ENCODE results near the gene RYR1. TPM values are rescaled to one million over a fixed set of nuclear protein-coding genes. Genes with fewer than 3 reads are reported as not detected.

The RYR1 gene
- total and polyA plus RNA-seq, 5 donors from 2014 or later: 0.07 to 4.9 (median 0.41) TPM

DNA sequence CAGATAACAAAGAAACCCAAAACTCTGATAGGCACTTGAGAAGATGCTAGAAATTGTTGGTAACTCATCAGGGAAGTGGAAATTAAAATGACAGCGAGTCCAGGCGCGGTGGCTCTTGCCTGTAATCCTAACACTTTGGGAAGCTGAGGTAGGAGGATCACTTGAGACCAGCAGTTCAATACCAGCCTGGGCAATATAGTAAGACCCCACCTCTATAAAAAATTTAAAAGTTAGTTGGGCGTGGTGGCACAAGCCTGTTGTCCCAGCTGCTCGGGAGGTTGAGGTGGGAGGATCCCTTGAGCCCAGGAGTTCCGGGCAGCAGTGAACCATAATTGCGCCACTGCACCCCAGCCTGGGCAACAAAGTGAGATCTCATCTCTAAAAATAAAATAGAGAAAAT is 2.6 kb upstream of the RYR1 start:
- Histone ChIP-seq H3K27me3 (ENCODE audit: control insufficient read depth, insufficient read depth, low read length) (no peaks in the 10 kb centered on the region), H3K27ac (ENCODE audit: insufficient read depth, low read length, poor library complexity, severe bottlenecking) (no peak overlapping the region), H3K9me3 (ENCODE audit: control insufficient read depth in 2 of 2, low read length in 2 of 2) (no peaks in the 10 kb centered on the region), H3K36me3 (ENCODE audit: control insufficient read depth, insufficient read depth, low read length) (no peaks in the 10 kb centered on the region), H3K4me1 (ENCODE audit: control insufficient read depth, insufficient read depth, low read length, poor library complexity, severe bottlenecking) (peaks cover 31% of the 10 kb centered on the region), H3K4me3 (ENCODE audit: low read depth, low read length) (no peak overlapping the region)
- H3K27ac Mint-ChIP-seq: no peak overlapping the region
- no peaks in the 10 kb centered on the region for H3K36me3 Mint-ChIP-seq
- no peak for ATAC-seq (ENCODE audit: low read depth in 2 of 2)
- H3K4me3 Mint-ChIP-seq: no peak overlapping the region
- peaks cover 0 to 1% (median 0%) of the 10 kb centered on the region in 7 donors for H3K9me3 Mint-ChIP-seq
- DNase-seq: no peak
- no peaks in the 10 kb centered on the region for H3K27me3 Mint-ChIP-seq
- peaks cover 17 to 51% (median 33%) of the 10 kb centered on the region in 4 donors for H3K4me1 Mint-ChIP-seq

DNA sequence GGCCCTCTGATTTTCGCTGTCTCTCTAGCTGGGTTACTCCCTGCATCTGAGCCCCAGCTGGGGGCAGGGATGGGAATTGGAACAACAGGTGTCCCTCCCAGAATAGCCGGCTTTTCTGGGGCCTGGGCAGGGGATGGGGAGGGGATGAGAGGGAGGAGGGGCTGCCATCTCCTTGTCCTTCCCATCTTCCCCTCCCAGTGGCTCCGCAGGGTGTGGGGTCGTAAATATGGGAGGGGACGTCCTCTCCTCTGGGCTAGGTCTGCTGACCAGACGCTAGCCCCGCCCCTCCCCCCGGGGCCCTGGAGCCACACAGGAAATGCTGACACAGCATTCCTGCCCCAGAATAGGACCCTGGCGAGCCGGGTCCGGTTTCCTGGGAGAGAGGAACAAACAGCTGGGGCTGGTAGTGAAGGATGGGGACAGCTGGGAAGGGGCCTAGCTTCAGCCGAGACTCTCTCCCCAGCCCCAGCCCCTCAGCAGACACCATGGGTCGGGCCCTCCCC is 1.1 kb downstream of the RYR1 start:
- ATAC-seq (ENCODE audit: low read depth in 2 of 2): no peak
- Mint-ChIP-seq H3K4me3 (peak overlapping the region; percentile 49 to 79 (median 75)), H3K4me1 (peaks cover 4 to 23% (median 9%) of the 10 kb centered on the region in 4 donors), H3K9me3 (no peaks in the 10 kb centered on the region), H3K36me3 (no peaks in the 10 kb centered on the region), H3K27ac (no peak overlapping the region), H3K27me3 (no peaks in the 10 kb centered on the region)
- DNase-seq: no peak
- H3K9me3 ChIP-seq (ENCODE audit: control insufficient read depth in 2 of 2, low read length in 2 of 2): no peaks in the 10 kb centered on the region
- H3K4me1 ChIP-seq (ENCODE audit: control insufficient read depth, insufficient read depth, low read length, poor library complexity, severe bottlenecking): peaks cover 8% of the 10 kb centered on the region
- H3K27me3 ChIP-seq (ENCODE audit: control insufficient read depth, insufficient read depth, low read length): no peaks in the 10 kb centered on the region
- no peaks in the 10 kb centered on the region for H3K36me3 ChIP-seq (ENCODE audit: control insufficient read depth, insufficient read depth, low read length)
- no peak overlapping the region for H3K4me3 ChIP-seq (ENCODE audit: low read depth, low read length)
- no peak overlapping the region for H3K27ac ChIP-seq (ENCODE audit: insufficient read depth, low read length, poor library complexity, severe bottlenecking)

DNA sequence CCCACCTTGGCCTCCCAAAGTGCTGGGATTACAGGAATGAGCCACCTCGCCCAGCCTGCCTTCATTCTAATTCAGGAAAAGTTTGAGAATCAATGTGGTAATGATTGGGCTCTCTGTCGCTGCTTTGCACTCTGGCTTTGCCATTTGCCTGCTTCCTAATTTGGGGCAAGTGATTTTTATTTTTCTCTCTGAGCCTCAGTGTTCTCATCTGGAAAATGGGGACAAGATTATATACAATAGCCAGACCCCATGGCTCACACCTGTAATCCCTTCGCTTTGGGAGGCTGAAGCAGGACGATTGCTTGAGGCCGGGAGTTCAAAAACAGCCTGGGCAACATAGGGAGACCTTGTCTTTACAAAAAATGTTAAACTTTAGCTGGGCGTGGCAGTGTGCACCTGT is 3.8 kb downstream of the RYR1 start:
- H3K27ac ChIP-seq (ENCODE audit: insufficient read depth, low read length, poor library complexity, severe bottlenecking): no peak overlapping the region
- no peaks in the 10 kb centered on the region for H3K36me3 ChIP-seq (ENCODE audit: control insufficient read depth, insufficient read depth, low read length)
- Mint-ChIP-seq H3K27me3 (no peaks in the 10 kb centered on the region), H3K27ac (no peak overlapping the region), H3K9me3 (no peaks in the 10 kb centered on the region), H3K4me1 (peaks cover 4 to 22% (median 7%) of the 10 kb centered on the region in 4 donors), H3K4me3 (no peak overlapping the region), H3K36me3 (no peaks in the 10 kb centered on the region)
- H3K4me3 ChIP-seq (ENCODE audit: low read depth, low read length): no peak overlapping the region
- DNase-seq (no peak), ATAC-seq (ENCODE audit: low read depth in 2 of 2) (no peak)
- H3K9me3 ChIP-seq (ENCODE audit: control insufficient read depth in 2 of 2, low read length in 2 of 2): no peaks in the 10 kb centered on the region
- H3K27me3 ChIP-seq (ENCODE audit: control insufficient read depth, insufficient read depth, low read length): no peaks in the 10 kb centered on the region
- H3K4me1 ChIP-seq (ENCODE audit: control insufficient read depth, insufficient read depth, low read length, poor library complexity, severe bottlenecking): peaks cover 6% of the 10 kb centered on the region

DNA sequence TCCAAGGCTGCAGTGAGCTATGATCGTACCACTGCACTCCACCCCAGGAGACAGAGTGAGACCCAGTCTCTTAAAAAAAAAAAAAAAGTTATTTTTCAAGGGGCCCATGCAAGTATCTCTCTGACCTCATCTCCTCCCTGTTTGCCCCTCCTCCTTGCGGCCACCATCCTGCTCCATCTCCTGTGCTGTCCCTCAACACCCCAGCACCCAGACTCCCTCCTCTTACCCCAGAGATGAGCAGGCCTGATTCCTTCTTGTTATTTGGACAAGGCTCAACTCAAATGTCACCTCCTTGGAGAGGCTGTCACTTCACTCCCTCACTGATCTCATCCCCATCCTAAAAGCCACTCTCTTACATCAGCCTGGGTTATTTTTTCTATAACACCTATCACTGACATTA is 4.4 kb downstream of the RYR1 start:
- H3K4me1 Mint-ChIP-seq: peaks cover 4 to 20% (median 7%) of the 10 kb centered on the region in 4 donors
- H3K36me3 Mint-ChIP-seq: no peaks in the 10 kb centered on the region
- no peak overlapping the region for H3K4me3 ChIP-seq (ENCODE audit: low read depth, low read length)
- H3K4me1 ChIP-seq (ENCODE audit: control insufficient read depth, insufficient read depth, low read length, poor library complexity, severe bottlenecking): peaks cover 6% of the 10 kb centered on the region
- H3K27me3 Mint-ChIP-seq: no peaks in the 10 kb centered on the region
- no peak for ATAC-seq (ENCODE audit: low read depth in 2 of 2)
- H3K4me3 Mint-ChIP-seq: no peak overlapping the region
- no peaks in the 10 kb centered on the region for H3K9me3 ChIP-seq (ENCODE audit: control insufficient read depth in 2 of 2, low read length in 2 of 2)
- no peaks in the 10 kb centered on the region for H3K27me3 ChIP-seq (ENCODE audit: control insufficient read depth, insufficient read depth, low read length)
- no peak for DNase-seq
- no peak overlapping the region for H3K27ac Mint-ChIP-seq
- no peaks in the 10 kb centered on the region for H3K9me3 Mint-ChIP-seq
- no peaks in the 10 kb centered on the region for H3K36me3 ChIP-seq (ENCODE audit: control insufficient read depth, insufficient read depth, low read length)
- H3K27ac ChIP-seq (ENCODE audit: insufficient read depth, low read length, poor library complexity, severe bottlenecking): no peak overlapping the region

DNA sequence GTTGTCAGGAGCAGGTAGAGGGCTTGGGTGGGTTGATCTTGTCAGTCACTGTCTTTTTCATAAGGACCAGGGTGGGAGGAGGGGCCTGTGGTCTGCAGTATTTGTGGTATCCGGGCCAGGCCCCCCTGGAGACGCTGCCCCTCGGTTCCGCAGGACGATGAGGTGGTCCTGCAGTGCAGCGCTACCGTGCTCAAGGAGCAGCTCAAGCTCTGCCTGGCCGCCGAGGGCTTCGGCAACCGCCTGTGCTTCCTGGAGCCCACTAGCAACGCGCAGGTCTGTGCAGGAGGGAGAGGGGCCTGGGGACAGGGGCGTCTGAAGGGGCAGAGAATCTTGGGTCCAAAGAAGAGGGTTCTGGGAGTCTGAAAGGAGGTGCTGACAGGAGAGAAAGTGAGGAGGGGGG is 7.1 kb downstream of the RYR1 start:
- Mint-ChIP-seq H3K27ac (no peak overlapping the region), H3K4me1 (peaks cover 0 to 3% (median 1%) of the 10 kb centered on the region in 4 donors), H3K9me3 (peaks cover 0 to 1% (median 0%) of the 10 kb centered on the region in 7 donors), H3K36me3 (no peaks in the 10 kb centered on the region), H3K4me3 (no peak overlapping the region), H3K27me3 (no peaks in the 10 kb centered on the region)
- no peak for DNase-seq
- no peaks in the 10 kb centered on the region for H3K4me1 ChIP-seq (ENCODE audit: control insufficient read depth, insufficient read depth, low read length, poor library complexity, severe bottlenecking)
- H3K9me3 ChIP-seq (ENCODE audit: control insufficient read depth in 2 of 2, low read length in 2 of 2): no peaks in the 10 kb centered on the region
- H3K4me3 ChIP-seq (ENCODE audit: low read depth, low read length): no peak overlapping the region
- no peak for ATAC-seq (ENCODE audit: low read depth in 2 of 2)
- no peak overlapping the region for H3K27ac ChIP-seq (ENCODE audit: insufficient read depth, low read length, poor library complexity, severe bottlenecking)
- H3K27me3 ChIP-seq (ENCODE audit: control insufficient read depth, insufficient read depth, low read length): no peaks in the 10 kb centered on the region
- H3K36me3 ChIP-seq (ENCODE audit: control insufficient read depth, insufficient read depth, low read length): no peaks in the 10 kb centered on the region

DNA sequence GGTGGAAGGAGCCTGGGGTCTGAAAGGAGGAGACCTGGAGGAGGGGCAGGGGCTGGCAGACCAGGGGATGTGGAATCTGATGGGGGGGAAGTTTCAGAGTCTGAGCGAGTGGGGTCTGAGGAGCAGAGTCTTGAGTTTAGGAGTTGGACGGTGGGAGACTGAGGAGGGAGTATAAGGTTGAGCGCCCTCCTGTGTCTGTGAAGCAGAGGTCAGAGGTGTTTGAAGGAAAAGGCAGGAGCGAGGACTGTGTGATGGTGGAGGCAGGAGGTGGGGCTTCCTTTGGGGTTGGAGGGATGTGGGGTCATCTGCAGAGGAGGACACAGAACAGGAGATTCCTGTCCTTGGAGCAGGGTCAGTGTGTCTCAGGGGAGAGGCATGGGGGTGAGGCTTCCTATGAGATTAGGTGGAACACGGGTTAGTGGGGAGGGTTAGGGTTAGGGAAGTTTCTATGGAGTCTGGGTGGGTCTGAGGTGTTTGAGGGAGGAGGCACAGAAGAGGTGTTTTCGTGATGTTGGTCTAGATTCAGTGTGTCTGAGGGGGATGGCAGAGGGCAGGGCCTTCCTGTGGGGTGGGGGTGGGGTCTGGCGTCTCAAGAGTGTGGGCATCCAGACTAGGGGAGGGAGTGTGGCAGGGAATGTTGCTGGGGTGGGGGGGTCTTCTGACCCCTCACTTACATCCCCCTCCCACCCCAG is 8.3 kb downstream of the RYR1 start:
- DNase-seq: peak in 1 of 3 donors; percentile 59
- no peak overlapping the region for H3K4me3 ChIP-seq (ENCODE audit: low read depth, low read length)
- no peaks in the 10 kb centered on the region for H3K27me3 ChIP-seq (ENCODE audit: control insufficient read depth, insufficient read depth, low read length)
- no peak overlapping the region for H3K4me3 Mint-ChIP-seq
- peaks cover 0 to 2% (median 0%) of the 10 kb centered on the region in 7 donors for H3K9me3 Mint-ChIP-seq
- H3K36me3 ChIP-seq (ENCODE audit: control insufficient read depth, insufficient read depth, low read length): no peaks in the 10 kb centered on the region
- H3K27ac Mint-ChIP-seq: peak overlapping the region in 1 of 3 donors; percentile 65
- no peaks in the 10 kb centered on the region for H3K36me3 Mint-ChIP-seq
- H3K27me3 Mint-ChIP-seq: no peaks in the 10 kb centered on the region
- no peaks in the 10 kb centered on the region for H3K9me3 ChIP-seq (ENCODE audit: control insufficient read depth in 2 of 2, low read length in 2 of 2)
- H3K4me1 Mint-ChIP-seq: peaks cover 0 to 3% (median 1%) of the 10 kb centered on the region in 4 donors
- no peak overlapping the region for H3K27ac ChIP-seq (ENCODE audit: insufficient read depth, low read length, poor library complexity, severe bottlenecking)
- peak in 1 of 2 donors; percentile 39 for ATAC-seq (ENCODE audit: low read depth in 2 of 2)
- no peaks in the 10 kb centered on the region for H3K4me1 ChIP-seq (ENCODE audit: control insufficient read depth, insufficient read depth, low read length, poor library complexity, severe bottlenecking)

DNA sequence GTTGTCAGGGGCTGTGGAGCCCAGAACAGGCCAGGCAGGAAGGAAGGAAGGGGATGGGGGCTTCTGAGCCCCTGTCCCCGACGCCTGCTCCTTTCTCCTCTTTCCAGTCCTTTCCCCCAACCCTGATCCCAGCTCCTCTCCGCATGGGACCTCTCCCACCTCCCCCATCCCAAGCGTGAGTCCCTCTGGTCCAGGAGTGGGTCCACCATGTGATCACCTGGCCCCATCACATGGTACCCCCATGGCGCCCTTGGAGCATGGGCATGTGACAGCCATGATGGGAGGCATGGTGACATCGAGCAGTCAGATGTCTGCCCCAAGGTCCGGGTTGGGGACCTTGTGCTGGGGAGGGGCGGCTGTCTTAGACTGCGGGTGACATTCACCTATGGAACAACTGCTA is 9.2 kb downstream of the RYR1 start:
- ATAC-seq (ENCODE audit: low read depth in 2 of 2) (no peak), DNase-seq (no peak)
- H3K4me1 ChIP-seq (ENCODE audit: control insufficient read depth, insufficient read depth, low read length, poor library complexity, severe bottlenecking): no peaks in the 10 kb centered on the region
- H3K9me3 ChIP-seq (ENCODE audit: control insufficient read depth in 2 of 2, low read length in 2 of 2): no peaks in the 10 kb centered on the region
- no peaks in the 10 kb centered on the region for H3K36me3 ChIP-seq (ENCODE audit: control insufficient read depth, insufficient read depth, low read length)
- Mint-ChIP-seq H3K27me3 (no peaks in the 10 kb centered on the region), H3K9me3 (peaks cover 0 to 2% (median 0%) of the 10 kb centered on the region in 7 donors), H3K27ac (no peak overlapping the region), H3K4me3 (no peak overlapping the region), H3K36me3 (no peaks in the 10 kb centered on the region), H3K4me1 (peaks cover 0 to 3% (median 1%) of the 10 kb centered on the region in 4 donors)
- H3K27me3 ChIP-seq (ENCODE audit: control insufficient read depth, insufficient read depth, low read length): no peaks in the 10 kb centered on the region
- H3K27ac ChIP-seq (ENCODE audit: insufficient read depth, low read length, poor library complexity, severe bottlenecking): no peak overlapping the region
- no peak overlapping the region for H3K4me3 ChIP-seq (ENCODE audit: low read depth, low read length)

DNA sequence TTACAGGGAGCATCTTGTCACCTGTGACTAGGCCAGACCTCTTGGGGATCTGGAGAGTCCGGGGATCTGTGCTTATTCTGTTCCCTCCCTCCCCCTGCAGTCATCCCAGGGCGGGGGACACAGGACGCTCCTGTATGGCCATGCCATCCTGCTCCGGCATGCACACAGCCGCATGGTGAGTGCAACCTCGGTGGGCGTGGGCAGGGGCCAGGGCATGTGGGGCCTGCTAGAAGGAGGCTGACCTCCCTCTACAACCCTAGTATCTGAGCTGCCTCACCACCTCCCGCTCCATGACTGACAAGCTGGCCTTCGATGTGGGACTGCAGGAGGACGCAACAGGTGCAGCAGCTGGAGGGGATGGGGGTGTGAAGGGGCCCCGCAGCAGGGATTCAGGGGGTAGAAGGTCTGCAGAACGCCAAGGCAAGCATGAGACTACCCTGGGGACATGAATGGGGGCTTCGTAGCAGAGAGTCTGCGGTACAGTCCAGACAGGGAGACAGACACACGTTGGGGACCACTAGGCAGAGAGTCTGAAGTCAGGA is 10.0 kb downstream of the RYR1 start:
- Mint-ChIP-seq H3K4me3 (no peak overlapping the region), H3K27me3 (no peaks in the 10 kb centered on the region), H3K36me3 (no peaks in the 10 kb centered on the region), H3K27ac (no peak overlapping the region), H3K9me3 (peaks cover 0 to 2% (median 0%) of the 10 kb centered on the region in 7 donors), H3K4me1 (peaks cover 0 to 3% (median 1%) of the 10 kb centered on the region in 4 donors)
- ATAC-seq (ENCODE audit: low read depth in 2 of 2) (no peak), DNase-seq (no peak)
- no peaks in the 10 kb centered on the region for H3K4me1 ChIP-seq (ENCODE audit: control insufficient read depth, insufficient read depth, low read length, poor library complexity, severe bottlenecking)
- no peak overlapping the region for H3K4me3 ChIP-seq (ENCODE audit: low read depth, low read length)
- H3K9me3 ChIP-seq (ENCODE audit: control insufficient read depth in 2 of 2, low read length in 2 of 2): no peaks in the 10 kb centered on the region
- H3K36me3 ChIP-seq (ENCODE audit: control insufficient read depth, insufficient read depth, low read length): no peaks in the 10 kb centered on the region
- no peak overlapping the region for H3K27ac ChIP-seq (ENCODE audit: insufficient read depth, low read length, poor library complexity, severe bottlenecking)
- H3K27me3 ChIP-seq (ENCODE audit: control insufficient read depth, insufficient read depth, low read length): no peaks in the 10 kb centered on the region

Measured in CD4-positive, CD25-positive, alpha-beta regulatory T cell (primary cell).